T47D (cell line): ENCODE measurements around the gene MMP20.

Experiments
- DNase-seq, 2 experiments: peaks; one replicate each; pipeline versions ENCODE4 v3.0.0 to v3.0.0-alpha.2; 2011 to 2012; ENCODE audit warnings: low read depth in 1 of 2, low spot score in 1 of 2
- JUND ChIP-seq: IDR thresholded peaks from 2 replicates; pipeline ENCODE4 v1.6.1; 2012; ENCODE audit warnings: low read depth
- in situ Hi-C: cut with HindIII; loops from 2 replicates; pipeline ENCODE4 v1.10.0; 2016; ENCODE audit warnings: low sequenced_read_pairs, low pct_unique_long_range_greater_than_20kb

MMP20 gene

DNA sequence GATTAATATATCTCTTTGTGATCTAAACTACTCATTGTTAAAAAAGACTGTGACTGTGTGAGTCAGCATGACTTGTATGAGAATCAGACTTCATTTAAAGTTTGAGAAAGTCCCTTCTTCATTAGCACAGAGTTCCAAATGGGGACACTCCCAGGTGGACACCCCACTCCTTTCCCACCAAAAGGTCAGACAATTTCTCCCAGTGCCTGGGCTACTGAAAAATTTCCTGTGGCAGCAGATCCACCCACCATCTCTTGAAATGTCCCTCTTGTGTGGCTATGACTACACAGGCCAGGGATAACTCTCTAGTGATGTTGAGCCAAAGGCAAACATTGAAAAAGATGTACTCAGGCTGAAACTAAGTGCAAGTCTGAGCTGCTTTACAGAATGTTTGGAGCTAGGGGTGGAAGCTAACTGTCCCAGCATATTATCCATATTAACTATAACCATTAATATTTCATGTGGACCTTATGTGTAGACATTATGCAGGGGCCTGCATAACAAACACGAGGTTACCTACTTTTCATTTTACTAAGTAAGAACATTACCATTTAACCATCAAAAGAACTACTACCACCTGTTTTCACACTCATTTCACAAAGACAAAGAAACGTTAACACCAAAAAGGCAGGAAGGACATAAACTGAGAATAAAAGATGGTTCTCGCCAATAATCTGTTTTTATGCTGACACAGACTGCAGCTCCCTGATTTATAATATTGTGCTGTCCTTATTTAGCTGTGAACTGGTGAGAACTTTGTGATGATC lies 44.8 kb downstream of the MMP20 start:
- no peak for TF ChIP-seq JUND
- no peak for DNase-seq
- in situ Hi-C loops: no loop called here

DNA sequence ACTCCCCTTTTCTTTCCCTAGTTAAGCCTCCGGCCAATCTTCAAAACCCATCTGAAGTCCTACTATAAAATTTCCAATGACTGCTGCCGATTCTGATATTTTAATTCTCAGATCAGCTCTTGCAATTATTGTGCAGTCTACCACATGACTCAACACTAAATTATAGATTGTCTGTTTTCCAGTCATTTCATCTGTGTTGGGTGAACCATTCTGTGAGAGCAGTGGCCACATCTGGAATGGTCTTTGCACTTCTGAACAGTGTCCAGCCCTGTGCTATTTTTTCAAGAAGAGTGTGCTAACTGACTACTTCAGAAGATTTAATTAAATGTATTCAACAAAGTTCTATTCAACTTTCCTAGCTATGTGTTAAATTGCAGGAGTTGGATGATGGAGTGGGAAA lies 47.4 kb downstream of the MMP20 start:
- in situ Hi-C loops: no loop called here
- no peak for DNase-seq
- TF ChIP-seq JUND: no peak

DNA sequence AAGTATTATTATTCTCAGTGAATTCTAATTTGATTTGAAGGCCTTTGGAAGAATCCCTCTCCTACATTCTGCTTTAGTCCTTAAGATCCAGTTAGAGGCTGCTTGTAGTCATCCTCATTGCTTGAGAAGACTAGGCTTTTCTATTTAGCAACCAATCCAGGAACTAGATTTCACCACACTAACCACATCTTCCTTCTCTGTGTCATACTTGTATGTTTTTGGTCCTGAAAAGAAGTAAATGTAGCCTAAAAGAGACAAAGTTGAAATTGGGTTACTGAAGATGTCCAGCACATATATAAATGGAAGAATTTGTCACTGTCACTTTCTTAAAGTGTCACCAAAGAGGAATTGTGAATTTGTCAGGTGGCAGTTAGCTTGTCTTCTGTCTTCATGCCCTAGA lies 48.0 kb downstream of the MMP20 start:
- in situ Hi-C loops: no loop called here
- no peak for DNase-seq
- no peak for TF ChIP-seq JUND

DNA sequence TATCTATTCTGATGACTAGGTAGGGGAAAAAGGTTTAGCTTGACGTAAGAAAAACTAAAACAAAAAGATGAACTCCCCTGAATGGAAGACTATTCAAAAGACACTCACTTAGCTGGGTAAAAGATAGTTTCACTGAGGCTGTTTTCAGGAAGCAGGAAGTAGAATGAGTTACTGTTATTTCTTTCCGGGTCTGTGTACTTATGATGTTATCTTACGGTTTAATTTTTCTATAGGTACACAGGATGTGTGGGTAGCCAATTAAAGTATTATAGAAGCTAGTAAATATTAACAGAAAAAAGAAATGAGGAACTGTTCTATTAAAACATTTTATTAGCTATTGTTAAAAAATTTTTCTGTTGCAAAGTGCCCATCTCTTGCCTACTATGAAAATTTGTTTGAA lies 48.8 kb downstream of the MMP20 start:
- DNase-seq: peak in 1 of 2 experiments; percentile 68
- in situ Hi-C loops: no loop called here
- TF ChIP-seq JUND: no peak; the same call in 1 of the 2 replicates

DNA sequence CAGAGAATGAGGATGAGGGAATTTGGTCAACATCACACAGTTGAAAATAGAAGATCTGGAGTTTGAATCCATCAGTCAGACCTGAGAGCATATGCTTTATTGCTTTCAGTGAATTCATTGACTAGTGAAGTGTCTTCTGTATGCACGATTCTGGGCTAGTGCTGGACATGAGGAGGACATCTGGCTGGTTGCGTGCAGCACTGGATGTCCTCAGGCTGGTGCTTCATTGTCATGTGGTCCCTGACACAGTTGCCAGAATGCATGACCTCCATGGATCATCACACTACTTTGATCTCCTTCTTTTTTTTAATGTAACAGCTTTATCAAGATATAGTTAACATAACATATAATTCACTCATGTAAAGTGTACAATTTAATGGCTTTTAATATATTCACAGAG lies 50.1 kb downstream of the MMP20 start:
- DNase-seq: no peak
- in situ Hi-C loops: no loop called here
- no peak for TF ChIP-seq JUND

DNA sequence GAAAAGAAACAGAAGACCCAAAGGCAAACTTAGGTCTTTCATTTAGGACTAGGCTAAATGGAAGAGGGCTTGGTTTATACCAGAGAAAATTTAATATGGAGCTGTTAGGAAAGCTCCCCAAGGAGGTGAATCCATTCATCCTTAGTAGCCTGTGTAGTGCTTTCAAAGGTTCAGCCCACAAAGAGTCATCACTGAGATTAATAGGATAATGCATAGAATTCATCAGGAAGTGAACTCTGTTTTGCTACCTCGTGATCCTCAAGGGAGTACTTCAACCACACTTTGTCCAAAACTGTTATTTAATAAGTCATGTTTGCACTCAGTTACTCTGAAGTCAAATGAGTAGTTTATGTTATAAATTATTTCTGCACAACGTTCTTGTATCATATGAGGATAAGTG lies 51.3 kb downstream of the MMP20 start:
- DNase-seq: peak in 1 of 2 experiments; percentile 60
- in situ Hi-C loops: no loop called here

DNA sequence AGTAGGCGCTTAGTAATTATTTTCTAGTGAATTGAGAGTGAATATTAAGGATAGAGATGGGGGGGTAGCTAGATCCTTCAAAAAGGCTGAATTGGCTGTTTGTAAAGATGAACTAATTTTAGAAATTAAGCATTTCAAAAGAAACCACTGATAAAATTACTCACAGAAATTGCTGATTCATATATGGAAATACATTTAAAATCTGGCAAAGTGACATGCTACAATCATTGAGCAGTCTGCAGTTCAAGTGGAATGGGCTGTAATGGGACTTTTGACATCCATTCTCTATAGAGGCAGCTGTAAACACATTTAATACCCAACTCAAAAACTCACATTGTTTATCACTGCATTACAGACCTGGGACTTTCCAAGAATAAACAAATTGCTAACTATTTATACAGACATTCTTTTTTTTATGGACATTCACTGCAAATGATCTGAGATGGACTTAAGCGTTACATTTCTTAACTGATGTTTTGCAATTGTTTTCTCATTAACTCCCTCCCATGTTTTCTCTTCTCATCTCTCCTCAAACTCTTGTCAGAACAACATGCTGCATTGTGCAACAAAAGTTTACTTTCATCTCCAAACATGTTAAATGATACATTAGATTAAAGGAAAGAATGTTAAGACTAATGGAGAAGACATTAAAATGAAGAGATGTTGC lies 52.4 kb downstream of the MMP20 start:
- no peak for DNase-seq
- TF ChIP-seq JUND: no peak
- in situ Hi-C loops: no loop called here

More for the DNA sequence above, 51.3 kb downstream of the MMP20 start:
- TF ChIP-seq JUND: peak; percentile 31; the same call in 1 of the 2 replicates

DNA sequence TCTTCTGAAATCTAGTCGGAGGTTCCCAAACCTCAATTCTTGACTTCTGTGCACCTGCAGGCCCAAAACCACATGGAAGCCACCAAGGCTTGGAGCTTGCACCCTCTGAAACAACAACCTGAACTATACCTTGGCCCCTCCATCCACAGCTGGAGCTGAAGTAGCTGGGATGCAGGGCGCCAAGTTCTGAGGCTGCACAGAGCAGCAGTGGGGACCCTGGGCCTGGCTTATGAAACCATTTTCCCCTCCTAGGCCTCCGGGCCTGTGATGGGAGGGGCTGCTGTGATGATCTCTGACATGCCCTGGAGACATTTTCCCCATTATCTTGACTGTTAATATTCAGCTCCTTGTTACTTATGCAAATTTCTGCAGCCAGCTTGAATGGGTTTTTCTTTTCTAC lies 56.3 kb downstream of the MMP20 start:
- DNase-seq: no peak
- in situ Hi-C loops: no loop called here
- TF ChIP-seq JUND: no peak

DNA sequence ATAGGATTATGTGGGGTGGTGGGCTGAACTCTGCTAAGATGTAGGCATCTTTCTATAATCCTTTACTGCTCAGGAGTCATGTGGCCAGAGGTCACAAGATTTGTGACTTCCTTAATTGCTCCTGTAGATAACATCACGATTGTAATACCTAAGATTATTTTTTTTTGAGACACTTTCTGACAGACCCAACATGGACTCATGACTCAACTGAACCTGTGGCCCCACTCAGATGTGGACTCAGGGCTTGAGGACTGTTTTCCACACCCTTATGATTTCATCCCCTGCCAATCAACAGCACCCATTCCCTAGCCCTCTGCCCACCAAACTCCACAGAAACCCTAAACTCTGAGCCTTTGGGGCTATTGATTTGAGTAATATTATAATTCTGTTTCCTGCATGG lies 59.0 kb downstream of the MMP20 start:
- TF ChIP-seq JUND: no peak
- no peak for DNase-seq
- in situ Hi-C loops: no loop called here

DNA sequence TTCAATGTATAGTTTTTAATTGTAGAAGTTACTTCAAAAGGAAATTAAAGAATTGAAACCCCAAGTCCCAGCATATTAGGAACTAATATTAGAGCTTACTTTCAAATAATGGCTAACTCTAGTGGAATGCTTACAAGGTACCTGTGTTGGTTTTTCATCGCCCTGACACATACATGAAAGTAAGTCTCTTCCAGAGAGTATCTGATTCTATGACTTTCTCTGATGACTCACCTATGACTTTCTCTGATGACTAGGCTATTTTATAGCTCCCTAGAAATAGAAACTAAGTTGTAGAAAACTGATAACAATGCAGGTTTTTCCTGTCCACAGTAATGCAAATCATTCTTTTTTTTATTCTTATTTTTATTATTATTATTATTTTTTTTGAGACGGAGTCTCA lies 61.0 kb downstream of the MMP20 start:
- DNase-seq: no peak
- in situ Hi-C loops: no loop called here
- no peak for TF ChIP-seq JUND

DNA sequence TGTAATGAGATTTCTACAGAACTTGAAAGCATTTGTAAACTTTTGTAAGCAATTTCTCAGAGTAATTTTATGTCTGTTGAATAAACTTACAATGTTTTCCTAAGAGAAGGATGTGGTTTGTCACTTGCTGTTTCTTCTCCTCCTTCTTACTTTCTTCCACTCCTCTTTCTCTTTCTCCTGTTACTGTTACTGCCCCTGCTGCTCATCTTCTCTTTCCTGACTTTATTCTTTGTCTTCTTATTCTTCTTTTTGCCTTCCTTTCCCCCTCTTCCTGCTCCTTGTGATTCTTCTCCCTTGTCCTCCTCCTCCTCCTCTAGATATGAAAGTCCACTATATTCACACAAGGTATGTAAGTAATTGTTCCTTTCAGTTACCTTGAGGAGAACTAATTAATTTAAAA lies 63.5 kb downstream of the MMP20 start:
- in situ Hi-C loops: no loop called here
- TF ChIP-seq JUND: no peak
- no peak for DNase-seq

DNA sequence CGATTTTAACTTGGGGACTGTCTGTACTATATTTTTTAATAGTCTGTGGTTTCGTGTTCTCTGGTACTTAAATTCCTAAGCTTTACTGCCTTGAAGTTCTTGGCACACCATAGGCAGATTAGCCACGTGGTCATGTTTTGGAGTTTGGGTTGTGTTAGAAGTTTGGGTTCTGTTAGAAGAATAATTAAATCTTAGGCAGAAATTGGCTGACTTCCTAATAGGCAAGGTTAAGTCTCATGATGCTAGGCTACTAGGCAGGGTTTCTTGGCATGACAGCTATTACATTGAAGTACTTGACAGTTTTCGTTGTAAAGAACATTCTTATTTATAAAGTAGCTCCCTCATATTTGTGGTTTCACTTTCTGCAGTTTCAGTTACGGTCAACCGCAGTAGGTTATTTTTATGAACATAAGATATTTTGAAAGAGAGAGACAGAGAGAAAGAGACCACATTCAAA lies 64.5 kb downstream of the MMP20 start:
- in situ Hi-C loops: no loop called here
- peak in 1 of 2 experiments; percentile 33 for DNase-seq
- no peak for TF ChIP-seq JUND

DNA sequence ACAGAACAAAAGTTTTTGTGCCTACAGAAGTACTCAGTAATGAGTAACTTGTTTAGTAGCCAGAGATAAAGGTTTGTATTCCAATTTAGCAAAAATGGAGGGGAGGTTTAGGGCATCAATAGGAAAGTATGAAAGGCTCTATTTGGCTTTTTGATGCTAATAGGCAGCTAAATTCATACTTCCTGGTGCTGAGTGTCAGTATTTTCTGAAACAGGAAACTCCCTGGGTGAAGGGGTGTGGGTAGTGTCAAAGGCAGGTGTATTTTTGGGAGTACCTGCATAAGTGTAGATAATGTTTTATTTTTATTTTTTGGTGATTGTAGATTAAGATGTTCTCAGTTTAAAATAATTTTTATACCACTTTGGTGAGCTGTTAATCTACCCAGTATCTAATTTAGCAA lies 65.3 kb downstream of the MMP20 start:
- TF ChIP-seq JUND: no peak

More for the DNA sequence above, 65.3 kb downstream of the MMP20 start:
- DNase-seq: no peak
- in situ Hi-C loops: no loop called here
